Measurements from ENCODE around the gene PDZD8.
"Not testable (repeated sequence)": the region's sequence is repeated elsewhere in the genome, so short reads cannot be mapped to it uniquely, and the experiment has no call there.

PDZD8 gene

DNA sequence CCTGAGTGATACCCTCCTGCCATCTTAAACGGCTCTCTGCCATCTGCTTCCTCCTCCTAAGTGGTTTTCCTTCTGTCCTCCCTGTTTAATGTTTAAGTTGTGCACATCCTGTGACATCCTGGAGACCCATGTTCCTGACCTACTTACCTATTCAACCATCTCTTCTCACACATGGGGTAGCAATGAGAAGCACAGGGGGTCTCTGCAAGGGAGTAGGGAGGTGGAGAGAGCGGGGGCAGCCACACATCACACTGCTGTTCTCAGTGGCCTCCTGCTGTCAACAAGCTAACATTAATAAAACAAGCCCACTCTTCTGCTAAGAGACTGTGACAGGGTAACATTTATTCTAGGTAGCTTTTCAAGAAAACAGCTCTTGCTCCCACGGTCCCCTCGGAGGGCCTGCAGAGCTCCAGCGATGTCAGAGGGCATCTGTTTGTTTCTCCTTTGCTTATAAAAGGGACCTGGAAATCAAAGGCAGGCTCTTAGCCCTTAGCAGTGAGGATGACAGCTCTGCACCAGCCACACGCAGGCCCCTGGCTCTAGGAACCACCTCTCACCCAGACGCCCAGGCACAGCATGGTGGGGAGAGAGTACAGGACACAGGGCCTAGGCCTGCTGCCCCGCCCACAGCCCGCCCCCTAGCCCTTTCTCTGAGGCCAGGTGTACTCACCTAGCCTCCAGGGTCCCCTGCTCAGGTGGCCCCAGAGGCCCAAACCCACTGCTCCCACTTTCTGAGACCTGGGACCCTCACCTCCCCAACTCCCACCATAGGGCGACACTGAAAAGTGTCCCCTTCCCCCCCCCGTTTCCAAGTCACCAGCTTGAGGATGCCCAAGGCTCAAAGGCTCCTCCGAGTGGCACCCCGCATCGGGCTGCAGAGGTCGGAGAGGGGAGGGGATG lies 135.3 kb downstream of the PDZD8 start:
- no peak for ATAC-seq
- TF ChIP-seq ZC3H10 (CRISPR knock-in tag; IDR thresholded peaks at IDR 0.05) (no peak), GLIS3 (CRISPR knock-in tag; IDR thresholded peaks at IDR 0.05) (no peak), BACH2 (CRISPR knock-in tag; IDR thresholded peaks at IDR 0.05; ENCODE audit: borderline replicate concordance) (no peak), OSR1 (CRISPR knock-in tag; IDR thresholded peaks at IDR 0.05) (no peak), ARNTL (CRISPR knock-in tag; IDR thresholded peaks at IDR 0.05; ENCODE audit: borderline replicate concordance, low read depth) (no peak), ZFP3 (CRISPR knock-in tag; IDR thresholded peaks at IDR 0.05) (no peak), SNAI2 (CRISPR knock-in tag; IDR thresholded peaks at IDR 0.05) (no peak), ZNF8 (CRISPR knock-in tag; IDR thresholded peaks at IDR 0.05) (no peak), ZNF565 (CRISPR knock-in tag; conservative IDR thresholded peaks at IDR 0.05; ENCODE audit: low read depth) (no peak), ZNF70 (CRISPR knock-in tag; IDR thresholded peaks at IDR 0.05) (no peak), RARB (CRISPR knock-in tag; IDR thresholded peaks at IDR 0.05) (no peak), ISL1 (CRISPR knock-in tag; IDR thresholded peaks at IDR 0.05) (no peak)
- TF ChIP-seq, protein P1, sequence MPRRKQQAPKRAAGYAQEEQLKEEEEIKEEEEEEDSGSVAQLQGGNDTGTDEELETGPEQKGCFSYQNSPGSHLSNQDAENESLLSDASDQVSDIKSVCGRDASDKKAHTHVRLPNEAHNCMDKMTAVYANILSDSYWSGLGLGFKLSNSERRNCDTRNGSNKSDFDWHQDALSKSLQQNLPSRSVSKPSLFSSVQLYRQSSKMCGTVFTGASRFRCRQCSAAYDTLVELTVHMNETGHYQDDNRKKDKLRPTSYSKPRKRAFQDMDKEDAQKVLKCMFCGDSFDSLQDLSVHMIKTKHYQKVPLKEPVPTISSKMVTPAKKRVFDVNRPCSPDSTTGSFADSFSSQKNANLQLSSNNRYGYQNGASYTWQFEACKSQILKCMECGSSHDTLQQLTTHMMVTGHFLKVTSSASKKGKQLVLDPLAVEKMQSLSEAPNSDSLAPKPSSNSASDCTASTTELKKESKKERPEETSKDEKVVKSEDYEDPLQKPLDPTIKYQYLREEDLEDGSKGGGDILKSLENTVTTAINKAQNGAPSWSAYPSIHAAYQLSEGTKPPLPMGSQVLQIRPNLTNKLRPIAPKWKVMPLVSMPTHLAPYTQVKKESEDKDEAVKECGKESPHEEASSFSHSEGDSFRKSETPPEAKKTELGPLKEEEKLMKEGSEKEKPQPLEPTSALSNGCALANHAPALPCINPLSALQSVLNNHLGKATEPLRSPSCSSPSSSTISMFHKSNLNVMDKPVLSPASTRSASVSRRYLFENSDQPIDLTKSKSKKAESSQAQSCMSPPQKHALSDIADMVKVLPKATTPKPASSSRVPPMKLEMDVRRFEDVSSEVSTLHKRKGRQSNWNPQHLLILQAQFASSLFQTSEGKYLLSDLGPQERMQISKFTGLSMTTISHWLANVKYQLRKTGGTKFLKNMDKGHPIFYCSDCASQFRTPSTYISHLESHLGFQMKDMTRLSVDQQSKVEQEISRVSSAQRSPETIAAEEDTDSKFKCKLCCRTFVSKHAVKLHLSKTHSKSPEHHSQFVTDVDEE (CRISPR knock-in tag; IDR thresholded peaks at IDR 0.05) = no peak
- TF ChIP-seq, protein P2, sequence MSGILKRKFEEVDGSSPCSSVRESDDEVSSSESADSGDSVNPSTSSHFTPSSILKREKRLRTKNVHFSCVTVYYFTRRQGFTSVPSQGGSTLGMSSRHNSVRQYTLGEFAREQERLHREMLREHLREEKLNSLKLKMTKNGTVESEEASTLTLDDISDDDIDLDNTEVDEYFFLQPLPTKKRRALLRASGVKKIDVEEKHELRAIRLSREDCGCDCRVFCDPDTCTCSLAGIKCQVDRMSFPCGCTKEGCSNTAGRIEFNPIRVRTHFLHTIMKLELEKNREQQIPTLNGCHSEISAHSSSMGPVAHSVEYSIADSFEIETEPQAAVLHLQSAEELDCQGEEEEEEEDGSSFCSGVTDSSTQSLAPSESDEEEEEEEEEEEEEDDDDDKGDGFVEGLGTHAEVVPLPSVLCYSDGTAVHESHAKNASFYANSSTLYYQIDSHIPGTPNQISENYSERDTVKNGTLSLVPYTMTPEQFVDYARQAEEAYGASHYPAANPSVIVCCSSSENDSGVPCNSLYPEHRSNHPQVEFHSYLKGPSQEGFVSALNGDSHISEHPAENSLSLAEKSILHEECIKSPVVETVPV (CRISPR knock-in tag; IDR thresholded peaks at IDR 0.05) = no peak
- TF ChIP-seq, protein P3, sequence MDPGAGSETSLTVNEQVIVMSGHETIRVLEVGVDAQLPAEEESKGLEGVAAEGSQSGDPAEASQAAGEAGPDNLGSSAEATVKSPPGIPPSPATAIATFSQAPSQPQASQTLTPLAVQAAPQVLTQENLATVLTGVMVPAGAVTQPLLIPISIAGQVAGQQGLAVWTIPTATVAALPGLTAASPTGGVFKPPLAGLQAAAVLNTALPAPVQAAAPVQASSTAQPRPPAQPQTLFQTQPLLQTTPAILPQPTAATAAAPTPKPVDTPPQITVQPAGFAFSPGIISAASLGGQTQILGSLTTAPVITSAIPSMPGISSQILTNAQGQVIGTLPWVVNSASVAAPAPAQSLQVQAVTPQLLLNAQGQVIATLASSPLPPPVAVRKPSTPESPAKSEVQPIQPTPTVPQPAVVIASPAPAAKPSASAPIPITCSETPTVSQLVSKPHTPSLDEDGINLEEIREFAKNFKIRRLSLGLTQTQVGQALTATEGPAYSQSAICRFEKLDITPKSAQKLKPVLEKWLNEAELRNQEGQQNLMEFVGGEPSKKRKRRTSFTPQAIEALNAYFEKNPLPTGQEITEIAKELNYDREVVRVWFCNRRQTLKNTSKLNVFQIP (CRISPR knock-in tag; IDR thresholded peaks at IDR 0.05; ENCODE audit: borderline replicate concordance, low read depth) = no peak

DNA sequence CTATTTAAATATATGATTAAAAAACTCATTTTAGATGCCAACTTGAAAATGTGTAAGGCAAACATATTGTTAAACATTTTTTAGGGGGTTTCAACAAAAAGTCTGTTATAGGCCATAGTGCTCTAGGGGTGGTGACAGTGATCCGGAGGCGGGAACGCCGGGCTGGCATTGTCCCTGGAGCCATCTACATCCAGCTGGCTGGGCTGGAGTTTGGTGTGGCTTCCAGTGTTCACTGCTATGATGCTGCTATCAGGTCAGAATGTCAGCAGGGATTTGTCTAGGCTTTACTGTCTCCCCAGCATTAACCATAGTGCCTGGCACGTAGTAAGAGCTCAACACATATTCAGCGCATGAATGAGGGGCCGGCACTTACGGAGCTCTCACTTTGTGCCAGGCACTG lies 136.2 kb downstream of the PDZD8 start:
- no peak for TF ChIP-seq ZNF8 (CRISPR knock-in tag; IDR thresholded peaks at IDR 0.05)
- no peak for TF ChIP-seq SNAI2 (CRISPR knock-in tag; IDR thresholded peaks at IDR 0.05)
- no peak for TF ChIP-seq TOX (CRISPR knock-in tag; IDR thresholded peaks at IDR 0.05; ENCODE audit: borderline replicate concordance)
- no peak for ATAC-seq

- TF ChIP-seq, protein P4, sequence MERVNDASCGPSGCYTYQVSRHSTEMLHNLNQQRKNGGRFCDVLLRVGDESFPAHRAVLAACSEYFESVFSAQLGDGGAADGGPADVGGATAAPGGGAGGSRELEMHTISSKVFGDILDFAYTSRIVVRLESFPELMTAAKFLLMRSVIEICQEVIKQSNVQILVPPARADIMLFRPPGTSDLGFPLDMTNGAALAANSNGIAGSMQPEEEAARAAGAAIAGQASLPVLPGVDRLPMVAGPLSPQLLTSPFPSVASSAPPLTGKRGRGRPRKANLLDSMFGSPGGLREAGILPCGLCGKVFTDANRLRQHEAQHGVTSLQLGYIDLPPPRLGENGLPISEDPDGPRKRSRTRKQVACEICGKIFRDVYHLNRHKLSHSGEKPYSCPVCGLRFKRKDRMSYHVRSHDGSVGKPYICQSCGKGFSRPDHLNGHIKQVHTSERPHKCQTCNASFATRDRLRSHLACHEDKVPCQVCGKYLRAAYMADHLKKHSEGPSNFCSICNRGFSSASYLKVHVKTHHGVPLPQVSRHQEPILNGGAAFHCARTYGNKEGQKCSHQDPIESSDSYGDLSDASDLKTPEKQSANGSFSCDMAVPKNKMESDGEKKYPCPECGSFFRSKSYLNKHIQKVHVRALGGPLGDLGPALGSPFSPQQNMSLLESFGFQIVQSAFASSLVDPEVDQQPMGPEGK (CRISPR knock-in tag; IDR thresholded peaks at IDR 0.05; ENCODE audit: borderline replicate concordance) = no peak
- no peak for TF ChIP-seq ISL1 (CRISPR knock-in tag; IDR thresholded peaks at IDR 0.05)
- no peak for TF ChIP-seq ESRRG (CRISPR knock-in tag; IDR thresholded peaks at IDR 0.05)
- TF ChIP-seq ZNF565 (CRISPR knock-in tag; conservative IDR thresholded peaks at IDR 0.05; ENCODE audit: low read depth) = no peak
- no peak for TF ChIP-seq GLIS3 (CRISPR knock-in tag; IDR thresholded peaks at IDR 0.05)
- no peak for TF ChIP-seq TOX (CRISPR knock-in tag; IDR thresholded peaks at IDR 0.05; ENCODE audit: borderline replicate concordance)
- no peak for TF ChIP-seq ZFP30 (CRISPR knock-in tag; IDR thresholded peaks at IDR 0.05)
- no peak for TF ChIP-seq RARB (CRISPR knock-in tag; IDR thresholded peaks at IDR 0.05)
- TF ChIP-seq, protein P1 (CRISPR knock-in tag; IDR thresholded peaks at IDR 0.05) = no peak
- TF ChIP-seq BACH2 (CRISPR knock-in tag; IDR thresholded peaks at IDR 0.05; ENCODE audit: borderline replicate concordance) = no peak
- no peak for ATAC-seq
Observed at GRCh38 chr10:117237401-117237991, 137.7 kb downstream of the PDZD8 start.

- not testable (repeated sequence) for ATAC-seq
Observed at GRCh38 chr10:117230107-117230506, 145.1 kb downstream of the PDZD8 start.
